ENCODE results near the gene BMERB1. TPM values are rescaled to one million over a fixed set of nuclear protein-coding genes. Genes with fewer than 3 reads are reported as not detected.

Gene BMERB1
- total RNA-seq, 2 experiments from 2014 or later = 0.85 to 0.98 TPM

GRCh38 chr16:15523939-15524338 lies 89.6 kb downstream of the BMERB1 start:
- POLR2A ChIA-PET = interaction anchor here (0.6 kb wide), 1 partner anchor 45 kb away, joined by 3 read pairs; no protein-coding TSS in a partner anchor
- Mint-ChIP-seq H3K36me3 (ENCODE audit: low read depth) (no peaks in the 10 kb centered on the region), H3K4me3 (no peak overlapping the region), H3K27me3 (no peaks in the 10 kb centered on the region), H3K4me1 (ENCODE audit: low read depth) (peaks cover 10% of the 10 kb centered on the region), H3K27ac (no peak overlapping the region), H3K9me3 (no peaks in the 10 kb centered on the region)
- no peak overlapping the region for H3K27ac ChIP-seq (ENCODE audit: low read depth in 1 of 2, low read length in 2 of 2)
- intact Hi-C loops (cut with DNase I, micrococcal nuclease) = loop anchor here in 1 of 2 experiments (2.0 kb wide), 1 partner anchor 179 kb away; no protein-coding TSS in a partner anchor
- no peaks in the 10 kb centered on the region for H3K9me3 ChIP-seq (ENCODE audit: control insufficient read depth in 1 of 2, insufficient read depth in 1 of 2, low read length in 2 of 2)
- ATAC-seq (ENCODE audit: poor library complexity) (no peak), DNase-seq (no peak)
- CTCF ChIA-PET = no interaction called here
- H3K4me3 ChIP-seq (ENCODE audit: low read length) = no peak overlapping the region
- H3K4me1 ChIP-seq (ENCODE audit: insufficient read depth, low read length) = peaks cover 12% of the 10 kb centered on the region
- TF ChIP-seq, protein P1, sequence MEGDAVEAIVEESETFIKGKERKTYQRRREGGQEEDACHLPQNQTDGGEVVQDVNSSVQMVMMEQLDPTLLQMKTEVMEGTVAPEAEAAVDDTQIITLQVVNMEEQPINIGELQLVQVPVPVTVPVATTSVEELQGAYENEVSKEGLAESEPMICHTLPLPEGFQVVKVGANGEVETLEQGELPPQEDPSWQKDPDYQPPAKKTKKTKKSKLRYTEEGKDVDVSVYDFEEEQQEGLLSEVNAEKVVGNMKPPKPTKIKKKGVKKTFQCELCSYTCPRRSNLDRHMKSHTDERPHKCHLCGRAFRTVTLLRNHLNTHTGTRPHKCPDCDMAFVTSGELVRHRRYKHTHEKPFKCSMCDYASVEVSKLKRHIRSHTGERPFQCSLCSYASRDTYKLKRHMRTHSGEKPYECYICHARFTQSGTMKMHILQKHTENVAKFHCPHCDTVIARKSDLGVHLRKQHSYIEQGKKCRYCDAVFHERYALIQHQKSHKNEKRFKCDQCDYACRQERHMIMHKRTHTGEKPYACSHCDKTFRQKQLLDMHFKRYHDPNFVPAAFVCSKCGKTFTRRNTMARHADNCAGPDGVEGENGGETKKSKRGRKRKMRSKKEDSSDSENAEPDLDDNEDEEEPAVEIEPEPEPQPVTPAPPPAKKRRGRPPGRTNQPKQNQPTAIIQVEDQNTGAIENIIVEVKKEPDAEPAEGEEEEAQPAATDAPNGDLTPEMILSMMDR (IDR thresholded peaks at IDR 0.05) = no peak
- no peaks in the 10 kb centered on the region for H3K27me3 ChIP-seq (ENCODE audit: control insufficient read depth in 1 of 2, insufficient read depth in 2 of 2, low read length in 2 of 2)
- H3K36me3 ChIP-seq (ENCODE audit: insufficient read depth, low read length) = no peaks in the 10 kb centered on the region

GRCh38 chr16:15524966-15525365 lies 90.6 kb downstream of the BMERB1 start:
- Mint-ChIP-seq H3K9me3 (no peaks in the 10 kb centered on the region), H3K27me3 (no peaks in the 10 kb centered on the region)

GRCh38 chr16:15526097-15526496 lies 91.7 kb downstream of the BMERB1 start:
- Histone ChIP-seq H3K27ac (ENCODE audit: low read depth in 1 of 2, low read length in 2 of 2) (no peak overlapping the region), H3K36me3 (ENCODE audit: insufficient read depth, low read length) (no peaks in the 10 kb centered on the region), H3K4me3 (ENCODE audit: low read length) (no peak overlapping the region), H3K27me3 (ENCODE audit: control insufficient read depth in 1 of 2, insufficient read depth in 2 of 2, low read length in 2 of 2) (no peaks in the 10 kb centered on the region), H3K4me1 (ENCODE audit: insufficient read depth, low read length) (peaks cover 12% of the 10 kb centered on the region), H3K9me3 (ENCODE audit: control insufficient read depth in 1 of 2, insufficient read depth in 1 of 2, low read length in 2 of 2) (no peaks in the 10 kb centered on the region)
- Mint-ChIP-seq H3K4me3 (no peak overlapping the region), H3K4me1 (ENCODE audit: low read depth) (peaks cover 10% of the 10 kb centered on the region), H3K36me3 (ENCODE audit: low read depth) (no peaks in the 10 kb centered on the region), H3K27ac (no peak overlapping the region), H3K27me3 (no peaks in the 10 kb centered on the region), H3K9me3 (no peaks in the 10 kb centered on the region)
- CTCF ChIA-PET = no interaction called here
- intact Hi-C loops (cut with DNase I, micrococcal nuclease) = no loop called here
- ATAC-seq (ENCODE audit: poor library complexity) = no peak
- TF ChIP-seq, protein P1 (IDR thresholded peaks at IDR 0.05) = no peak
- POLR2A ChIA-PET = no interaction called here
- no peak for DNase-seq

More at GRCh38 chr16:15524966-15525365, 90.6 kb downstream of the BMERB1 start:
- Mint-ChIP-seq H3K4me3 (no peak overlapping the region), H3K36me3 (ENCODE audit: low read depth) (no peaks in the 10 kb centered on the region), H3K4me1 (ENCODE audit: low read depth) (peaks cover 10% of the 10 kb centered on the region), H3K27ac (no peak overlapping the region)
- Histone ChIP-seq H3K27me3 (ENCODE audit: control insufficient read depth in 1 of 2, insufficient read depth in 2 of 2, low read length in 2 of 2) (no peaks in the 10 kb centered on the region), H3K9me3 (ENCODE audit: control insufficient read depth in 1 of 2, insufficient read depth in 1 of 2, low read length in 2 of 2) (no peaks in the 10 kb centered on the region), H3K27ac (ENCODE audit: low read depth in 1 of 2, low read length in 2 of 2) (no peak overlapping the region), H3K4me1 (ENCODE audit: insufficient read depth, low read length) (peaks cover 12% of the 10 kb centered on the region), H3K4me3 (ENCODE audit: low read length) (no peak overlapping the region), H3K36me3 (ENCODE audit: insufficient read depth, low read length) (no peaks in the 10 kb centered on the region)
- intact Hi-C loops (cut with DNase I, micrococcal nuclease) = no loop called here
- CTCF ChIA-PET = no interaction called here
- ATAC-seq (ENCODE audit: poor library complexity) (no peak), DNase-seq (no peak)
- POLR2A ChIA-PET = no interaction called here
- TF ChIP-seq, protein P1 (IDR thresholded peaks at IDR 0.05) = no peak
